GM18867 (cell line): ENCODE data around the gene RSRP1.
"Not testable (repeated sequence)": the region's sequence is repeated elsewhere in the genome, so short reads cannot be mapped to it uniquely, and the experiment has no call there.

ENCODE experiments used
- ATAC-seq: cut with Tn5 transposase; IDR thresholded peaks from one replicate; pipeline ENCODE4 v1.9.1; 2021; ENCODE audit warnings: mild to moderate bottlenecking, moderate library complexity; ENCODE audit not compliant: unreplicated experiment

RSRP1 gene

GRCh38 chr1:25247024-25247828 is at the start of gene RSRP1:
Gene RSRP1 (minus strand): TSS chr1:25247454. CDS start chr1:25246963, 491 bp downstream.
- ATAC-seq = peak; percentile 79

- ATAC-seq = not testable (repeated sequence)
Measured at GRCh38 chr1:25296501-25296900, 49.2 kb upstream of the RSRP1 start.

- not testable (repeated sequence) for ATAC-seq
Measured at GRCh38 chr1:25294889-25295826, 47.9 kb upstream of the RSRP1 start.

- ATAC-seq = not testable (repeated sequence)
Measured at GRCh38 chr1:25293426-25293825, 46.2 kb upstream of the RSRP1 start.

- ATAC-seq = not testable (repeated sequence)
Measured at GRCh38 chr1:25290043-25290442, 42.8 kb upstream of the RSRP1 start.

- not testable (repeated sequence) for ATAC-seq
Measured at GRCh38 chr1:25288573-25289101, 41.4 kb upstream of the RSRP1 start.

GRCh38 chr1:25287164-25287563 is 39.9 kb upstream of the RSRP1 start:
- ATAC-seq = not testable (repeated sequence)

GRCh38 chr1:25285862-25286261 is 38.6 kb upstream of the RSRP1 start:
- ATAC-seq = not testable (repeated sequence)

GRCh38 chr1:25279693-25280111 is 32.4 kb upstream of the RSRP1 start:
- not testable (repeated sequence) for ATAC-seq

- not testable (repeated sequence) for ATAC-seq
Measured at GRCh38 chr1:25278790-25279189, 31.5 kb upstream of the RSRP1 start.

- not testable (repeated sequence) for ATAC-seq
Measured at GRCh38 chr1:25278358-25278757, 31.1 kb upstream of the RSRP1 start.

- not testable (repeated sequence) for ATAC-seq
Measured at GRCh38 chr1:25277295-25277694, 30.0 kb upstream of the RSRP1 start.

- not testable (repeated sequence) for ATAC-seq
Measured at GRCh38 chr1:25275648-25276047, 28.4 kb upstream of the RSRP1 start.

GRCh38 chr1:25272238-25272637 is 25.0 kb upstream of the RSRP1 start, which contains the start of gene RHD:
Gene RHD (plus strand): TSS chr1:25272509. CDS start chr1:25272548, 39 bp downstream.
- ATAC-seq = not testable (repeated sequence)

GRCh38 chr1:25268143-25268760 is 21.0 kb upstream of the RSRP1 start:
- not testable (repeated sequence) for ATAC-seq

- peak; percentile 76 for ATAC-seq
Measured at GRCh38 chr1:25267288-25268142, 20.3 kb upstream of the RSRP1 start.

GRCh38 chr1:25266554-25267287 is 19.5 kb upstream of the RSRP1 start:
- peak; percentile 27 for ATAC-seq

- ATAC-seq = not testable (repeated sequence)
Measured at GRCh38 chr1:25260336-25260735, 13.1 kb upstream of the RSRP1 start.

- not testable (repeated sequence) for ATAC-seq
Measured at GRCh38 chr1:25259813-25260212, 12.6 kb upstream of the RSRP1 start.
